GM19023 (cell line): ENCODE results near the gene NOL8.

Source experiments
- ATAC-seq: cut with Tn5 transposase; IDR thresholded peaks from one replicate; pipeline ENCODE4 v1.9.1; 2021; ENCODE audit warnings: mild to moderate bottlenecking, moderate library complexity; ENCODE audit not compliant: unreplicated experiment

NOL8 gene

GRCh38 chr9:92325269-92325990 is at the start of gene NOL8, which contains the start of gene CENPP:
NOL8 (minus strand) TSS chr9:92325350; CDS start chr9:92324161, 1,189 bp downstream.
CENPP (plus strand) TSS chr9:92325953.
- peak; percentile 95 for ATAC-seq

DNA sequence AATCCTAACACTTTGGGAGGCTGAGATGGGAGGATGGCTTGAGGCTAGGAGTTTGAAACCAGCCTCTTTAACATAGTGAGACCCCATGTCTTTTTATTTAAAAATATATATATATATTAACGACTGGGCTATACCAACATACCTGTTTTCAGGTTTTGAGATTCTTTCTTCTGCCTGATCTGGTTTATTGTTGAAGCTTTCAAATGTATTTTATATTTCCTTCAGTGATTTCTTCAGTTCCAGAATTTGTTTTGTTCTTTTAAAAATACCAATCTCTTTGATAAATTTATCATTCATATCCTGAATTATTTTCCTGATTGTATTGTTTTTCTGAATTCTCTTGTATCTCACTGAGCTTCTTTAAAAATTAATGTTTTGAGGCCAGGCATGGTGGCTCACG is 48.0 kb upstream of the NOL8 start:
- ATAC-seq: no peak

GRCh38 chr9:92369075-92369474 is 43.9 kb upstream of the NOL8 start:
- no peak for ATAC-seq

GRCh38 chr9:92360083-92360482 is 34.9 kb upstream of the NOL8 start:
- ATAC-seq: no peak

GRCh38 chr9:92359394-92359995 is 34.3 kb upstream of the NOL8 start:
- ATAC-seq: no peak

GRCh38 chr9:92353051-92353450 is 27.9 kb upstream of the NOL8 start:
- no peak for ATAC-seq

DNA sequence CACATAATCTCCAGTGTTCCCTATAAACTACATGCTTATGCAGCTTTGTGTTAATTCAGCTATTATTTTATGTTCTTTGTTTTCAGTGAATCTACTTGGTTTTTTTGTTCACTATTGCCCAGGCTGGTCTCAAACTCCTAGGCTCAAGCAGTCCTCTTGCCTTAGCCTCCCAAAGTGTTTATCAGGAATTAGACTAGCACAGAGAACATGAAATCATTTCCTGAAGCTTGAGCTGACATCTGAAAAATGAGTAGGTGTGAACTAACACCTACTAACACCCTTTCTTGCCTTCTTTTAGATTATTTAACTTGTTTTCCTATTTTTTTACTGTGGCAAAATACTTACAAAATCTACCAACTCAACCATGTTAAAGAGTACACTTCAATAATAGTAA is 25.6 kb upstream of the NOL8 start:
- ATAC-seq: no peak

DNA sequence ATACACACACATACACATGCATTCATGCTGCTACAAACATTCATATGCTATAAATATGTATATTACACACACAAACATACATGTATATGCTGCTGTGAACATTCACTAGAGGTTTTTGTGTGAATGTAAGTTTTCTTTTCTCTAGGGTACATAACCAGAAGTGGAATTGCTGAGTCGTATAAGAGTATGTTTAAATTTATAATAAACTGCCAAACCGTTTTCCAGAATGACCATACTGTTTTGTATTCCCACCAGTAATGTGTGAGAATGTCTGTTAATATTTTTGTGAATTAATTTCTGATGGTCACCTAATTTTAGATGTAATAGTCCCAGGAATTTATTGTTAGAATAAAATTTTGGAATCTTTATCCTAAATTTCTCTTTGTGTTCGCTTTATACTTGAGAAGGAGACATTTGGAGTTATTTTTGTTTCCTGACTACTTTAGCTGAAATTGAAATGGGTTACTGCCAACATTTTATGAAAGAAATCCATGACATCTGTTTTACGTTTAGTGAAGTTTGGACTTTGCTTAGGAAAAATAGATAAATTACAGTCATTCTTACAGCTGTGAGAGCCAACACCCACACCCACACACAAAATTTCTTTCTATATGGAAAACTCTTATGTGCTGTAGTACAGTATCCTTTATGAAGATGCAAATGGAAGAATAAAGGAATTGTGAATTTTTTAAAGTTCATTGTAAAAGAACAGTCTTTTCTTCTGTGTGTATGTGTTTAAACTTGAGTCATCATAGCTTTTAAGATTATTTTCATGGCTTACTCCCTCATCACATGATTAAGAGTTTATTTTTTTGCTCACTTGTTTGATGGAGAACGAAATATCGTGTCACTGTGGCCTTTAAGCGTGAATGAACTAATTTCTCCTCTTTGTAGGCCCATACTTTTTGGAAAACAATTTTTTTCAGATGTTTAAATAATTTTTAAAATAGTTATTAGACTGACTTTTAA is 24.9 kb upstream of the NOL8 start:
- no peak for ATAC-seq

- ATAC-seq: no peak
Observed at GRCh38 chr9:92345582-92345981, 20.4 kb upstream of the NOL8 start.

DNA sequence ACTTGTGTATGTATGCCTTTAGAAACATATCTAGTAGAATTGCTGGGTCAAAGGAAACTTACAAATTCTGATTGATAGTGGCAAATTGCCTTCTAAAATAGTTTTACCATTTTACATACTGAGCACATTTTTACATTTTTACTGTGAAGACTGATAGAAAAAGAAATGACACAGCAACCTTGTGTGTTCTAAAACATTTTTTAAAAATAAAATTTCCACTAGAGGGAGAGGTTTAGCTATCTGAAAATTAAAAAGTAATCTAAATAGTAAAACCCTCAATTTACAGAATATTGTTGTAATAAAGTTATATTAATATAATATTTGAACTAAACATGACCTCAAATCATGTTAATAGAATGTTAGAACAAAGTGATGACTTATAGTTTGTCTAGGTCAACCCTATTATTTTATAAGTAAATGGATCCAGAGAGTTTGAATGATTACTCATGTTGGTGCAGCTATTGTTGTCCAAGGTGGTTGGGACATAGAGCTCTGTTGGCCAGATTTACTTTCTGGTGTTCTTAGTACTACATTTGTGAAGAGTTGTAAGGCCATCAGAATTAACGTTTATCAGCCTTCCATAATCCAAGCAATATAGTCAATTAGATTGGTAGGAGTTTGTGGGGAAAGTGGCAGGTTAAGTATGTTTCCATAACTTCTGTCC is 17.8 kb upstream of the NOL8 start:
- ATAC-seq: no peak

DNA sequence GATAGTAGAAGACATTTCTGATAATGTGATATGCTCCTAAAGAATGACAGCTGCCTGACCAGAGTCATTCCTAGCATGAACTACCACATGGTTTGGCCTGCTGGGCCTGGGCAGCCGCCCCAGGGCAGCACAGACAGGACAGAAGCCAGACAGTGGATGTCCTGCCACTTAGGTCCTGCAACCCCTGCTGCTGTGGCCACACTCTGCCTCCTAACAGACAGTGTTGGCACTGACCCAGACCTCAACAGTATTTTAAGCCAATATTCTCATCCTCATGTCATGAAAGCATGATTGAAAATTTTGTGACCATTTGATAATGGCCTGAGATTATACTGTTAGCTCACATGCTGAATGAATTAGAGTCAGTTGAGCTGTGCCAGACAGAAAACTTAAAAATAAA is 16.4 kb upstream of the NOL8 start:
- ATAC-seq: no peak

GRCh38 chr9:92333282-92333634 is 8.1 kb upstream of the NOL8 start:
- no peak for ATAC-seq

- ATAC-seq: no peak
Observed at GRCh38 chr9:92332577-92333281, 7.6 kb upstream of the NOL8 start.

GRCh38 chr9:92328225-92328624 is 3.1 kb upstream of the NOL8 start:
- ATAC-seq: no peak

DNA sequence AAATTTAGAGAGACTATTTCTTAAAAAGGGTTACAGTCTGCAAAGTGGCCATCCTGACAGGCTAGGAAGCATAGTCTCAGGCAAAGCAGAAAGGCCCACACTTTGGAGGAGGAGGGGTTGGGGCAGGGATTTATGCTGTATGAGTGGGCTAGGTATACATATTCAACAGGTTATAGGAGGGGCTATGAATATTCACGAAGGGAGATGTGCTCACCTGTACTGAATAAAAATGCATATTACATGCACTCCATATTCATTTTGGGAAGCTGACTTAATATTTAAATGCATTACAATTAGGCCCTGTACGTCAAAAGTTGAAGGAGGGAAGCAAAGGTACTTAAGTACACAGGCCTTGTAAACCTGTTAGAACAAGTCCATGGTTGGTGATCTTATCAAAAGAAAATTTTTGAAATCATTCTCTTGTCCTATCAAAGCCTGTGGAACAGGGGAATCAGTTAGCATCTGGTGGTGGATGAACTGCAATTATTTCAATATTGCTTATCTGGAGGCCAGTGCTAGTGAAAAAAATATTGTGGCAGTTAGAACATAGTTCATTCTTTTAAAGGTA is 2.2 kb upstream of the NOL8 start:
- no peak for ATAC-seq

- ATAC-seq: no peak
Observed at GRCh38 chr9:92325991-92326500, 896 bp upstream of the NOL8 start.

DNA sequence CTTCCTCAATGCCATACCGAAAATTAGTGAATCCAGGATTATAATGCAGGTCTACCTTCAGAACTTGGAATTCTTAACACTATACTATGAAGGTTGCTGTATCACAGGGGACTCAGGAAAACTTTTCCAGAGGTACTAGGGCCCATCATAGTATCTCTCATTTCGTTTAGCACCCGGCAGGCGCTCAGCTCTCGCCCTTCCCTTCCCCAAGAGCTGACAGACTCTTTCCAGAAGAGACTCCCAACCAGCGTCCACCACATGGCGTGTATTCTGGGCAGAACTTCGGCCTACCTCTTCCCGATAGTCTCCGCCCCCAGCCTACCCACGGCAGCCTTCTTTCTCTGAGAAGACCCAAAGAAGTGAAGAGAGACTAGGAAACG is 271 bp downstream of the NOL8 start:
- ATAC-seq: peak; percentile 12

GRCh38 chr9:92324431-92324830 is 719 bp downstream of the NOL8 start:
- no peak for ATAC-seq

- no peak for ATAC-seq
Observed at GRCh38 chr9:92315456-92315855, 9.7 kb downstream of the NOL8 start.

GRCh38 chr9:92313624-92314012 is 11.5 kb downstream of the NOL8 start:
- no peak for ATAC-seq
